ENCODE measurements around the gene SETD1A. TPM values are rescaled to one million over a fixed set of nuclear protein-coding genes. Genes with fewer than 3 reads are reported as not detected.

Gene SETD1A
- total RNA-seq, 1 donor from 2014 or later = 3.2 TPM

DNA sequence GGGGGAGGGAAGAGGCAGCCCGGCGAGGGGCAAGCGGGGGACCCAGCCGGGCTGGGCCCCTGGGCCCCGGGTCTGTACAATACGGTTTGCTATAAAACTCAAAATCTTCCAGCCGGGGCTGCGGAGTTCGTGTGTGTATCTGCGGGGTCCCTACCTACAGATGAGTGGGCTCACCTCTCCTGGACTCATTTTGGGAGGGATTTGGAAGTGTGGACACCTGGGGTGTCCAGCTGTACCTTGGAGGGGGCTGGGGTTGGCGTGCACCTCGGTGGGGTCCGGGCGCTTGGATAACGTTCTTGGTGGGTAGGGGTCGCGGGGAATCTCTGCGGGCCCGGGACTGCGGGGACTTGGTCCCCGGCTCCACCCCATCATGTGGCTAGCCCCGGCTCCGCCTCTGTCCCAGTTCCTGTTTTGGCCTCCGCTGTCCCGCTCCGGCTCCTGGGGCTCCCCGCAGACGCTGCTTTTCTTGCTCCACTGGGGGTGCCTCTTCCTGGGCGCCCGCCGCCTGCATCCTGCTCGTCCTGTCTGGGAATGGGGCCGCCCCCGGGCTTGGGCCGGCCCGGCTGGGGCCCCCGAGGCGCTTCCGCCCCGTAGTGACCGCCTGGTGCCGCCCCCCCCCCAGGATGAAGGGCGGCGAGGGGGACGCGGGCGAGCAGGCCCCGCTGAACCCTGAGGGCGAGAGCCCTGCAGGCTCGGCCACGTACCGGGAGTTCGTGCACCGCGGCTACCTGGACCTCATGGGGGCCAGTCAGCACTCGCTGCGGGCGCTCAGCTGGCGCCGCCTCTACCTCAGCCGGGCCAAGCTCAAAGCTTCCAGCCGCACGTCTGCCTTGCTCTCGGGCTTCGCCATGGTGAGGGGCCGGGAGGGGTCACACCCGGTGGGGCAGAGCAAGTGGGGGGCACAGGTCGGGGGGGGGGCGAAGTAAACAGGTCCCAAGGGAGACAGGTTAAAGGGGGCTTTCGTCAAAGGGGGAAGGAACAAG, 8.6 kb upstream of the SETD1A start, which contains the start of gene ORAI3:
Gene ORAI3, plus strand, starts transcription at position 402 of the 983 bp plus-strand sequence. Its CDS starts 222 bp downstream, at position 624.
- peaks cover 14% of the 10 kb centered on the region for H3K79me2 ChIP-seq (ENCODE audit: low read depth)
- no peaks in the 10 kb centered on the region for H3K9me3 ChIP-seq (ENCODE audit: low read depth)
- Mint-ChIP-seq H3K27ac (peak within 1 kb of the TSS; percentile 95), H3K4me1 (peaks cover 34% of the 10 kb centered on the region), H3K27me3 (ENCODE audit: insufficient read depth, low read depth) (peaks cover 10% of the 10 kb centered on the region), H3K4me3 (peak within 1 kb of the TSS; percentile 93), H3K9me3 (no peaks in the 10 kb centered on the region), H3K36me3 (peaks cover 13% of the 10 kb centered on the region)
- peaks cover 9% of the 10 kb centered on the region for H3K36me3 ChIP-seq
- TF ChIP-seq EZH2 (IDR thresholded peaks at IDR 0.05) = no peak
- no peak for TF ChIP-seq EZH2phosphoT487 (IDR thresholded peaks at IDR 0.05)
- TF ChIP-seq, protein P1, sequence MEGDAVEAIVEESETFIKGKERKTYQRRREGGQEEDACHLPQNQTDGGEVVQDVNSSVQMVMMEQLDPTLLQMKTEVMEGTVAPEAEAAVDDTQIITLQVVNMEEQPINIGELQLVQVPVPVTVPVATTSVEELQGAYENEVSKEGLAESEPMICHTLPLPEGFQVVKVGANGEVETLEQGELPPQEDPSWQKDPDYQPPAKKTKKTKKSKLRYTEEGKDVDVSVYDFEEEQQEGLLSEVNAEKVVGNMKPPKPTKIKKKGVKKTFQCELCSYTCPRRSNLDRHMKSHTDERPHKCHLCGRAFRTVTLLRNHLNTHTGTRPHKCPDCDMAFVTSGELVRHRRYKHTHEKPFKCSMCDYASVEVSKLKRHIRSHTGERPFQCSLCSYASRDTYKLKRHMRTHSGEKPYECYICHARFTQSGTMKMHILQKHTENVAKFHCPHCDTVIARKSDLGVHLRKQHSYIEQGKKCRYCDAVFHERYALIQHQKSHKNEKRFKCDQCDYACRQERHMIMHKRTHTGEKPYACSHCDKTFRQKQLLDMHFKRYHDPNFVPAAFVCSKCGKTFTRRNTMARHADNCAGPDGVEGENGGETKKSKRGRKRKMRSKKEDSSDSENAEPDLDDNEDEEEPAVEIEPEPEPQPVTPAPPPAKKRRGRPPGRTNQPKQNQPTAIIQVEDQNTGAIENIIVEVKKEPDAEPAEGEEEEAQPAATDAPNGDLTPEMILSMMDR (IDR thresholded peaks at IDR 0.05) = no peak
- peak within 1 kb of the TSS; percentile 57 for H3K9ac ChIP-seq
- H3K4me1 ChIP-seq = peaks cover 19% of the 10 kb centered on the region
- peak; percentile 84 for DNase-seq (ENCODE audit: low spot score)
- peak within 1 kb of the TSS; percentile 96 for H3K4me3 ChIP-seq
- peaks cover 11% of the 10 kb centered on the region for H4K20me1 ChIP-seq (ENCODE audit: low read depth)
- peak within 1 kb of the TSS; percentile 43 for H2AFZ ChIP-seq (replicated peaks)
- peak within 1 kb of the TSS; percentile 51 for H3K27ac ChIP-seq
- H3K4me2 ChIP-seq = peak within 1 kb of the TSS; percentile 96
- no peaks in the 10 kb centered on the region for H3K27me3 ChIP-seq
- peaks cover 47% of the 10 kb centered on the region for H3F3A ChIP-seq (ENCODE audit: low read depth)

DNA sequence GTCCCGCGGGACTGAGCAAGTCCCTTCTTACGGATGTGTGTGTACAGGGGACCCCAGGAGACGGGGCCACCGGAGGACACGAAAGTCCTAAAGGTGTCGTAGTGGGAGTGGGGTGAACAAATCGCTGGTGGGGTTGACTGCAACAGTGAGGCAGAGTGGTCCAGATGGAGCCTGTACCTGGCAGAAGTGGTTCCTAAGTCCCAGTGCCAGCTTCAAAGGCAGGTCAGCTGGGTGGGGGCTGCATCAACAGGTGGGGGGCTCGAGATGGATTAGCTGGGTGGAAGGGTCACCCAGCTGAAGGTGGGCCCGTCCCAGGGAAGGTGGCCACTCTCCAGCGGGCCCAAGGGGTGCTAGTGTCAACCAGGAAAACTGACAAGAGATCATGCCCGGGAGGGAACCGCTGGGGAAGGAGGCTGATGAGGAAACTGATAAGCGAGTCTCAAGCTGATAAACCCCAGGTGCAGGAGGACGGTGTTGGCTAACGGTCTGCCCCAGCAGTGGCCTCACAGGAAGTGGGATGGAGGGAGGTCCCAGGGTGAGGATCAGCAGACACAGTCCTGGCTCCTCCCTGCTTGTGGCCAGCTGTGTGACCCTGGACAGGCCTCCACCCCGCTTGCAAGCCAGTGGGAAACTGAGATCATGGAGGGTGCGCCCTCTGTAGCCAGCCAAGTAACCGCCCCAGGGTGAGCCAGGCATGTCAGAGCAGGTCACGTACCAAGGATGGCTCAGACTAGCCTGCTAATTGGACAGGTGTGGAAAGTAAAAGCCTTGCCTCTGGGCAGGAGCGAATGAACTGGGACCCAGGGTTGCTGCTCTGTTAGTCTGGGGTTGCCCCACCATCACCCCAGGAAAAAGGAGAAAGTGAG, 7.7 kb upstream of the SETD1A start:
- Histone ChIP-seq H3F3A (ENCODE audit: low read depth) (peaks cover 49% of the 10 kb centered on the region), H3K79me2 (ENCODE audit: low read depth) (peaks cover 9% of the 10 kb centered on the region), H3K27me3 (no peaks in the 10 kb centered on the region), H3K27ac (no peak overlapping the region), H3K4me1 (peaks cover 19% of the 10 kb centered on the region), H2AFZ (replicated peaks) (no peak overlapping the region), H3K4me3 (peak overlapping the region; percentile 96), H3K9ac (peak overlapping the region; percentile 57), H3K36me3 (peaks cover 2% of the 10 kb centered on the region), H3K4me2 (peak overlapping the region; percentile 96), H4K20me1 (ENCODE audit: low read depth) (peaks cover 11% of the 10 kb centered on the region), H3K9me3 (ENCODE audit: low read depth) (no peaks in the 10 kb centered on the region)
- H3K27ac Mint-ChIP-seq = peak overlapping the region; percentile 79
- peaks cover 6% of the 10 kb centered on the region for H3K36me3 Mint-ChIP-seq
- peaks cover 10% of the 10 kb centered on the region for H3K27me3 Mint-ChIP-seq (ENCODE audit: insufficient read depth, low read depth)
- peaks cover 34% of the 10 kb centered on the region for H3K4me1 Mint-ChIP-seq
- no peaks in the 10 kb centered on the region for H3K9me3 Mint-ChIP-seq
- TF ChIP-seq EZH2phosphoT487 (IDR thresholded peaks at IDR 0.05) (no peak), EZH2 (IDR thresholded peaks at IDR 0.05) (no peak)
- TF ChIP-seq, protein P1 (IDR thresholded peaks at IDR 0.05) = peak; percentile 12
- H3K4me3 Mint-ChIP-seq = peak overlapping the region; percentile 93
- peak; percentile 67 for DNase-seq (ENCODE audit: low spot score)

DNA sequence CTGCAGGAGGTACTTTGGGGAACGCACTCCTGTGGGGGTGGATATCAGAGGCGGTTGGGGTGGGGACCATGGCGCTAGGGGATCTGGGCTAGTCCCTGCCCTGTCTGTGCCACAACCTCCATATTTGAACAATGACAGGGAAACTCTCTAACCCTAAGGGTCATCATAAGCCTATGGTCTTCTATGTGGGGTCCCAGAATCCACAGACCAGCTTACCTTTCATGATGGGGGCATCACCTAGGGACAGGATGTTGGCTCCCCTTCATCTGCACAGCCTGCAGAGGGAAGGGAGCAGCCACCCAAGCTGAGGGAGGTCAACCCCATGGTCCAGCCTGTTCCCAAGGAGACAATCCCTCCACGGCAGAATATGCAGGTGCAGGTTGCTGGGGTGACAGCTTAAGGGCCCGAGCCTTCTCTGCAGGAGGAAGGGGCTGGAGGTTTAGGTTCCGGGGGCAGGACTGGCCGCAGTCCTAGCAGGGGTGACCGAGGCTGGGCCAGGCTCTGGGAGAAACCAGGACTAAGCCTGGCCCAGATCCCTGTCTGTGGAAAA, 7.0 kb upstream of the SETD1A start:
- H3K4me1 Mint-ChIP-seq = peaks cover 34% of the 10 kb centered on the region
- peak overlapping the region; percentile 96 for H3K4me3 ChIP-seq
- H3K27ac Mint-ChIP-seq = peak overlapping the region; percentile 79
- H3K4me2 ChIP-seq = peak overlapping the region; percentile 96
- peak overlapping the region; percentile 93 for H3K4me3 Mint-ChIP-seq
- peaks cover 9% of the 10 kb centered on the region for H3K79me2 ChIP-seq (ENCODE audit: low read depth)
- H3F3A ChIP-seq (ENCODE audit: low read depth) = peaks cover 44% of the 10 kb centered on the region
- no peaks in the 10 kb centered on the region for H3K9me3 ChIP-seq (ENCODE audit: low read depth)
- no peak overlapping the region for H2AFZ ChIP-seq (replicated peaks)
- H3K4me1 ChIP-seq = peaks cover 19% of the 10 kb centered on the region
- DNase-seq (ENCODE audit: low spot score) = no peak
- no peak overlapping the region for H3K27ac ChIP-seq
- peaks cover 10% of the 10 kb centered on the region for H3K27me3 Mint-ChIP-seq (ENCODE audit: insufficient read depth, low read depth)
- H3K27me3 ChIP-seq = no peaks in the 10 kb centered on the region
- H3K36me3 Mint-ChIP-seq = peaks cover 4% of the 10 kb centered on the region
- H4K20me1 ChIP-seq (ENCODE audit: low read depth) = peaks cover 11% of the 10 kb centered on the region
- no peak overlapping the region for H3K9ac ChIP-seq
- TF ChIP-seq EZH2phosphoT487 (IDR thresholded peaks at IDR 0.05) (no peak), EZH2 (IDR thresholded peaks at IDR 0.05) (no peak)
- TF ChIP-seq, protein P1 (IDR thresholded peaks at IDR 0.05) = no peak
- no peaks in the 10 kb centered on the region for H3K9me3 Mint-ChIP-seq
- no peaks in the 10 kb centered on the region for H3K36me3 ChIP-seq
